ENCODE data around the gene CCNT1. TPM values are rescaled to one million over a fixed set of nuclear protein-coding genes. Genes with fewer than 3 reads are reported as not detected.
"Not testable (repeated sequence)": the region's sequence is repeated elsewhere in the genome, so short reads cannot be mapped to it uniquely, and the experiment has no call there.

Gene CCNT1
- total and polyA plus RNA-seq, 12 donors: 2.7 to 27.2 (median 22.5) TPM

DNA sequence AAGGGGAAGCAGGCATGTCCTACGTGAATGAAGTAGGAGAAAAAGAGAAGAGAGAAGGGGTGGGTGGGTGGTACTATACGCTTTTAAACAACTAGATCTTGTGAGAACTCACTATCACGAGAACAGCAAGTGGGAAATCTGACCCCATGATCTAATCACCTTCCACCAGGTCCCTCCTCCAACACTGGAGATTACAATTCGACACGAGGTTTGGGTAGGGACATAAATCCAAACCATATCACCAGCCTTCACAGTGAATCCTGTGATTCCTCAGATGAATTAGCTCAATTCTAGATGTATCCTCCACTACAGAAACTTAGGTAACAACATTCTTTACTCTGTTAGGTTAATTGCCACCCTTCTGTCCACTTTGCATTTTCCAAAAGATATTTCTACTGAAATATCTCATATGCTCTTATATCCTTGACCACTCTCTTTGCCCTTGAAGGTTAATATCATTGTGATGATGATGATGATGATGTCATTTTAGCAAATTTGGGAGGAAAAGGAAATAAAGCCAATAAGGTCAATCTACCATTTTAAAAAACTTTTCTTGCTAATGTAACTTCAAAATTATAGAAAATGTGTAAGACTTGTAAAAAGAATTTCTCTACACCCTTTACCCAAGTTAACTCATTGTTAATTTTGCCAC lies 23.2 kb upstream of the CCNT1 start:
- no peaks in the 10 kb centered on the region for H3K9me3 ChIP-seq
- H3K4me1 ChIP-seq: no peaks in the 10 kb centered on the region
- TF ChIP-seq CTCF (IDR thresholded peaks at IDR 0.05): no peak
- no peak overlapping the region for H3K27ac ChIP-seq
- no peaks in the 10 kb centered on the region for H3K36me3 ChIP-seq
- DNase-seq (no peak), ATAC-seq (no peak)
- H3K27me3 ChIP-seq: peaks cover 0 to 49% (median 14%) of the 10 kb centered on the region in 7 donors
- no peak overlapping the region for H3K4me3 ChIP-seq
- intact Hi-C loops (cut with DNase I): no loop called here
- 27 to 41% methylated on average over 5 of the region's 5 CpGs for WGBS, 2 donors

GRCh38 chr12:48736456-48736855 lies 19.9 kb upstream of the CCNT1 start:
- no peaks in the 10 kb centered on the region for H3K4me1 ChIP-seq
- DNase-seq (no peak), ATAC-seq (no peak)
- intact Hi-C loops (cut with DNase I): no loop called here
- WGBS, 2 donors: 37 to 39% methylated on average over 1 of the region's 1 CpG
- H3K4me3 ChIP-seq: no peak overlapping the region
- H3K36me3 ChIP-seq: no peaks in the 10 kb centered on the region
- no peak overlapping the region for H3K27ac ChIP-seq
- TF ChIP-seq CTCF (IDR thresholded peaks at IDR 0.05): no peak
- H3K27me3 ChIP-seq: peaks cover 0 to 31% (median 14%) of the 10 kb centered on the region in 7 donors
- no peaks in the 10 kb centered on the region for H3K9me3 ChIP-seq

DNA sequence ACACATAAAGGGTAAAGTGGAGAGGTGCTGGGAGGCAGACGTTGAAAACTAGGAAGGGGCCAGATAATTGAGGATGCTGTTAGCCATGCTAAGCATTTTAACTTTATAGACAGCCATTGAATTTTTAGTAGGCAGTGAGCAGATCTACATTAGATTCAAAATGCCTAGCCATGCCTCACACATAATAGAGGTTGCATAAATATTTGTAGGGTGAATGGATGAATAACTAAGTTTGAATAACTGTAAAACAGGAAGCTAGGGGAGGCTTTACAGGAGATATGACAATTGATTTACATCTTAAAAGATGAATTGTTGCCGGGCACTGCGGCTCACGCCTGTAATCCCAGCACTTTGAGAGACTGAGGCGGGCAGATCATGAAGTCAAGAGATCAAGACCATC lies 12.3 kb upstream of the CCNT1 start:
- TF ChIP-seq CTCF (IDR thresholded peaks at IDR 0.05): no peak
- WGBS, 2 donors: 78 to 89% methylated on average over 5 of the region's 5 CpGs
- intact Hi-C loops (cut with DNase I): no loop called here

GRCh38 chr12:48720737-48721136 lies 4.2 kb upstream of the CCNT1 start:
- H3K27me3 ChIP-seq; DNase-seq; H3K4me3 ChIP-seq; H3K27ac ChIP-seq; H3K36me3 ChIP-seq; ATAC-seq; intact Hi-C loops (cut with DNase I): not testable (repeated sequence)
- peaks cover under 1 to 11% (median 6%) of the 10 kb centered on the region in 9 donors for H3K4me1 ChIP-seq
- peaks cover 0 to 18% (median 7%) of the 10 kb centered on the region in 11 donors for H3K9me3 ChIP-seq
- WGBS, 2 donors: 91 to 95% methylated on average over 1 of the region's 1 CpG

More for the DNA sequence above, 12.3 kb upstream of the CCNT1 start:
- H3K4me1 ChIP-seq: no peaks in the 10 kb centered on the region
- H3K9me3 ChIP-seq: no peaks in the 10 kb centered on the region
- H3K4me3 ChIP-seq: no peak overlapping the region
- H3K27ac ChIP-seq: no peak overlapping the region
- H3K36me3 ChIP-seq: no peaks in the 10 kb centered on the region
- DNase-seq (no peak), ATAC-seq (no peak)
- no peaks in the 10 kb centered on the region for H3K27me3 ChIP-seq

DNA sequence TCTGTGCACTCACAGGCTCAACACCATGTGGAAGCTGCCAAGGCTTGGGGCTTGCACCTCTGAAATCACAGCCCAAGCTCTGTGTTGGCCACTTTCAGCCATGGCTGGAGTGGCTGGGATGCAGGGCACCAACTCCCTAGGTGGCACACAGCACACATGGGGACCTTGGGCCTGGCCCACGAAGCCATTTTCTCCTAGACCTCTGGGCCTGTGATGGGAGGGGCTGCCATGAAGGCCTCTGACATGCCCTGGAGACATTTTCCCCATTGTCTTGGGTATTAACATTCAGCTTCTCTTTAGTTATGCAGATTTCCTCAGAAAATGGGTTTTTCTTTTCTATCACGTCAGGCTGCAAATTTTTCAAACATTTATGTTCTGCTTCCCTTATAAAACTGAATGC lies 3.7 kb upstream of the CCNT1 start:
- H3K27me3 ChIP-seq; ATAC-seq; H3K4me3 ChIP-seq; H3K36me3 ChIP-seq; intact Hi-C loops (cut with DNase I); DNase-seq; H3K27ac ChIP-seq: not testable (repeated sequence)
- WGBS, 2 donors: 76 to 79% methylated on average over 2 of the region's 2 CpGs
- Histone ChIP-seq H3K4me1 (peaks cover 6 to 17% (median 12%) of the 10 kb centered on the region in 9 donors), H3K9me3 (peaks cover 0 to 18% (median 7%) of the 10 kb centered on the region in 11 donors)

- 82 to 85% methylated on average over 4 of the region's 4 CpGs for WGBS, 2 donors
- Histone ChIP-seq H3K4me1 (peaks cover 10 to 29% (median 24%) of the 10 kb centered on the region in 9 donors), H3K9me3 (peaks cover 0 to 18% (median 7%) of the 10 kb centered on the region in 11 donors), H3K36me3 (peaks cover 0 to 11% (median 3%) of the 10 kb centered on the region in 9 donors)
- DNase-seq; H3K27ac ChIP-seq; ATAC-seq; intact Hi-C loops (cut with DNase I); H3K27me3 ChIP-seq; H3K4me3 ChIP-seq: not testable (repeated sequence)
These were observed 2.5 kb upstream of the CCNT1 start for GRCh38 chr12:48719002-48719401.
